Caco-2 (cell line): ENCODE measurements around the gene ALK. TPM values are rescaled to one million over a fixed set of nuclear protein-coding genes. Genes with fewer than 3 reads are reported as not detected.

Experiments used
- BruUV-seq: library from RNA; stranded (reverse); fragments of 400-500 nt; replicated peaks from 2 replicates; lab custom pipeline; 2021; lab: Mats Ljungman, UMichigan
- CTCF ChIA-PET: fragments of 300-600 bp; sonication (Branson Sonifier 250); formaldehyde crosslinking; loops from one replicate; lab custom pipeline; 2022; ENCODE audit warnings: antibody characterized with exemption; lab: Charles Lee
- POLR2A ChIA-PET: fragments of 300-600 bp; sonication (Branson Sonifier 250); formaldehyde crosslinking; loops from one replicate; lab custom pipeline; 2022; ENCODE audit warnings: antibody characterized with exemption; lab: Charles Lee
- DNase-seq, 2 experiments: peaks; one replicate each; pipeline versions ENCODE4 v3.0.0 to v3.0.0-alpha.2; 2020 to 2022
- H3K27me3 ChIP-seq: replicated peaks from 2 replicates; pipeline ENCODE4 v1.6.0; 2011; ENCODE audit warnings: low read length; ENCODE audit not compliant: control insufficient read depth, insufficient read depth
- H3K36me3 ChIP-seq: 2 replicates; pipeline ENCODE4 v1.5.1; 2011; ENCODE audit warnings: low read length; ENCODE audit not compliant: control insufficient read depth, insufficient read depth
- H3K4me1 ChIP-seq: fragments of 250-450 bp; sonication (Bioruptor Pico); 2 replicates; pipeline ENCODE4 v1.5.1; 2020; ENCODE audit warnings: mild to moderate bottlenecking
- H3K4me3 ChIP-seq: 2 replicates; pipeline ENCODE4 v1.5.1; 2011; ENCODE audit warnings: low read depth, mild to moderate bottlenecking, control low read depth, low read length
- H3K9me3 ChIP-seq: fragments of 250-450 bp; sonication (Bioruptor Pico); 2 replicates; pipeline ENCODE4 v1.5.1; 2020; ENCODE audit warnings: mild to moderate bottlenecking, moderate library complexity
- H3K27ac Mint-ChIP-seq: one replicate; pipeline ENCODE4 v1.8.0; 2022; ENCODE audit warnings: mixed read lengths; ENCODE audit not compliant: unreplicated experiment
- H3K27me3 Mint-ChIP-seq: one replicate; pipeline ENCODE4 v1.8.0; 2022; ENCODE audit warnings: mixed read lengths; ENCODE audit not compliant: insufficient read depth, unreplicated experiment
- H3K36me3 Mint-ChIP-seq: one replicate; pipeline ENCODE4 v1.8.0; 2022; ENCODE audit warnings: mild to moderate bottlenecking, mixed read lengths; ENCODE audit not compliant: insufficient read depth, unreplicated experiment
- H3K4me1 Mint-ChIP-seq: one replicate; pipeline ENCODE4 v1.8.0; 2022; ENCODE audit warnings: low read depth, mixed read lengths; ENCODE audit not compliant: unreplicated experiment
- H3K4me3 Mint-ChIP-seq: one replicate; pipeline ENCODE4 v1.8.0; 2022; ENCODE audit warnings: mild to moderate bottlenecking, moderate library complexity, mixed read lengths; ENCODE audit not compliant: unreplicated experiment
- H3K9me3 Mint-ChIP-seq: one replicate; pipeline ENCODE4 v1.8.0; 2022; ENCODE audit warnings: mixed read lengths; ENCODE audit not compliant: unreplicated experiment
- CTCF ChIP-seq, 2 experiments: fragments of 200-600 bp in 1 of 2; IDR thresholded peaks; 1 replicate in 1 of 2; 2 replicates in 1 of 2; pipeline versions ENCODE4 v1.5.1 to v1.8.0; 2011 to 2022; ENCODE audit warnings: antibody characterized with exemption in 1 of 2, control low read depth in 1 of 2, inconsistent platforms in 1 of 2, low read depth in 1 of 2, low read length in 1 of 2, mild to moderate bottlenecking in 1 of 2, moderate library complexity in 1 of 2; ENCODE audit not compliant: insufficient read depth in 1 of 2, severe bottlenecking in 1 of 2, unreplicated experiment in 1 of 2
- intact Hi-C: fragments of 100-400 bp; cut with micrococcal nuclease; formaldehyde crosslinking; loops from one replicate; pipeline ENCODE4 v1.10.0; 2022; ENCODE audit not compliant: unreplicated experiment
- total RNA-seq: library from RNA; stranded (reverse); gene quantifications from 2 replicates; pipeline ENCODE4 v1.2.3, GENCODE V29; 2022

ALK gene
- total RNA-seq, 1 experiment from 2014 or later = 0.11 TPM

- POLR2A ChIA-PET = no interaction called here
- no peak overlapping the region for H3K27ac Mint-ChIP-seq
- no peaks in the 10 kb centered on the region for H3K9me3 Mint-ChIP-seq
- no peak for TF ChIP-seq CTCF (IDR thresholded peaks at IDR 0.05; ENCODE audit: insufficient read depth in 1 of 2, low read depth in 1 of 2, low read length in 1 of 2, severe bottlenecking in 1 of 2, unreplicated experiment in 1 of 2)
- Histone ChIP-seq H3K36me3 (no peaks in the 10 kb centered on the region), H3K4me3 (no peak overlapping the region), H3K27me3 (no peaks in the 10 kb centered on the region), H3K9me3 (no peaks in the 10 kb centered on the region), H3K4me1 (no peaks in the 10 kb centered on the region)
- no peaks in the 10 kb centered on the region for H3K4me1 Mint-ChIP-seq
- DNase-seq = no peak
- CTCF ChIA-PET = no interaction called here
- no TSS peak for BruUV-seq
- no peaks in the 10 kb centered on the region for H3K36me3 Mint-ChIP-seq
- H3K27me3 Mint-ChIP-seq = peaks cover 6% of the 10 kb centered on the region
- H3K4me3 Mint-ChIP-seq = no peak overlapping the region
- intact Hi-C loops = no loop called here
These were observed 702.7 kb downstream of the ALK start for GRCh38 chr2:29218550-29219125.

GRCh38 chr2:29218071-29218470 is 703.3 kb downstream of the ALK start:
- TF ChIP-seq CTCF (IDR thresholded peaks at IDR 0.05; ENCODE audit: insufficient read depth in 1 of 2, low read depth in 1 of 2, low read length in 1 of 2, severe bottlenecking in 1 of 2, unreplicated experiment in 1 of 2) = no peak
- Mint-ChIP-seq H3K9me3 (no peaks in the 10 kb centered on the region), H3K27ac (no peak overlapping the region), H3K27me3 (peaks cover 6% of the 10 kb centered on the region), H3K4me1 (no peaks in the 10 kb centered on the region), H3K36me3 (no peaks in the 10 kb centered on the region), H3K4me3 (no peak overlapping the region)
- CTCF ChIA-PET = no interaction called here
- no peak for DNase-seq
- Histone ChIP-seq H3K36me3 (no peaks in the 10 kb centered on the region), H3K9me3 (no peaks in the 10 kb centered on the region), H3K4me1 (no peaks in the 10 kb centered on the region), H3K27me3 (no peaks in the 10 kb centered on the region), H3K4me3 (no peak overlapping the region)
- POLR2A ChIA-PET = no interaction called here
- BruUV-seq = no TSS peak
- intact Hi-C loops = no loop called here

- no TSS peak for BruUV-seq
- Histone ChIP-seq H3K9me3 (no peaks in the 10 kb centered on the region), H3K4me3 (no peak overlapping the region), H3K4me1 (no peaks in the 10 kb centered on the region), H3K27me3 (no peaks in the 10 kb centered on the region), H3K36me3 (no peaks in the 10 kb centered on the region)
- Mint-ChIP-seq H3K4me1 (no peaks in the 10 kb centered on the region), H3K9me3 (no peaks in the 10 kb centered on the region), H3K27ac (no peak overlapping the region), H3K36me3 (no peaks in the 10 kb centered on the region), H3K4me3 (no peak overlapping the region), H3K27me3 (peaks cover 8% of the 10 kb centered on the region)
- intact Hi-C loops = no loop called here
- ChIA-PET CTCF (no interaction called here), POLR2A (no interaction called here)
- DNase-seq = no peak
- TF ChIP-seq CTCF (IDR thresholded peaks at IDR 0.05; ENCODE audit: insufficient read depth in 1 of 2, low read depth in 1 of 2, low read length in 1 of 2, severe bottlenecking in 1 of 2, unreplicated experiment in 1 of 2) = no peak
These were observed 704.8 kb downstream of the ALK start for GRCh38 chr2:29216609-29216909.
